Measurements from ENCODE around the gene AP5Z1. TPM values are rescaled to one million over a fixed set of nuclear protein-coding genes. Genes with fewer than 3 reads are reported as not detected.

AP5Z1 gene
- polyA plus RNA-seq, 1 of the 3 experiments (the other 2 are of a cell fraction), result 29.5 TPM

- TF ChIP-seq REST (IDR thresholded peaks at IDR 0.05; ENCODE audit: low read depth, low read length) (no peak), TCF12 (IDR thresholded peaks at IDR 0.05) (no peak), SMC3 (IDR thresholded peaks at IDR 0.05; ENCODE audit: low read depth, low read length) (no peak), YY1 (IDR thresholded peaks at IDR 0.05; ENCODE audit: low read depth) (no peak), USF1 (IDR thresholded peaks at IDR 0.05; ENCODE audit: borderline replicate concordance, low read depth) (no peak), GABPA (IDR thresholded peaks at IDR 0.05; ENCODE audit: low read depth) (no peak), RCOR1 (IDR thresholded peaks at IDR 0.05; ENCODE audit: low read length) (no peak), CHD2 (IDR thresholded peaks at IDR 0.05; ENCODE audit: low read length, partially characterized antibody) (no peak), FOSL2 (IDR thresholded peaks at IDR 0.05; ENCODE audit: borderline replicate concordance, low read depth) (no peak)
- TF ChIP-seq, protein P1, sequence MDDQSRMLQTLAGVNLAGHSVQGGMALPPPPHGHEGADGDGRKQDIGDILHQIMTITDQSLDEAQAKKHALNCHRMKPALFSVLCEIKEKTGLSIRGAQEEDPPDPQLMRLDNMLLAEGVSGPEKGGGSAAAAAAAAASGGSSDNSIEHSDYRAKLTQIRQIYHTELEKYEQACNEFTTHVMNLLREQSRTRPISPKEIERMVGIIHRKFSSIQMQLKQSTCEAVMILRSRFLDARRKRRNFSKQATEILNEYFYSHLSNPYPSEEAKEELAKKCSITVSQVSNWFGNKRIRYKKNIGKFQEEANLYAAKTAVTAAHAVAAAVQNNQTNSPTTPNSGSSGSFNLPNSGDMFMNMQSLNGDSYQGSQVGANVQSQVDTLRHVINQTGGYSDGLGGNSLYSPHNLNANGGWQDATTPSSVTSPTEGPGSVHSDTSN (IDR thresholded peaks at IDR 0.05), result no peak
Observed at GRCh38 chr7:4749363-4749762, 26.1 kb upstream of the AP5Z1 start (continued).

DNA sequence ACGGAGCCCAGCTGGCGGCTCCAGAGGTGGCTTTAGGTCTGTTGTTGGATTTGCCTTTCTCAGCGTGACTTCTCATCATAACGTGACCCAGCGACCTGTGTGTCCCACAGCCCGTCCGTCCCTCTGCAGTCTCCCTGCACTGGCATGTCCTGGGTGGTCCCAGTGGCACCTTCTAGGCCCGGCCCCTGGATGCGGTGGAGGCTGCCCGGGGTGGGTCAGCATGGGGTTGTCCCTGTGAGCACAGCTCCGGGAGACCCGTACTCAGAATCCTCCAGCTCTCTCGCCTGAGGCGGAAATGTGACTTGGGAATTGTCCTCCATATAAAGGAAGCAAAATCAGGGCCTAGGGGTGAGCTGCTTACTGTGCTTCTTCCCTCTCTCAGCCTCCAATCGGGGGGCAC, 25.6 kb upstream of the AP5Z1 start:
- Histone ChIP-seq H4K20me1 (ENCODE audit: insufficient read depth) (peaks cover 19% of the 10 kb centered on the region), H3K79me2 (ENCODE audit: insufficient read depth) (peaks cover 59% of the 10 kb centered on the region), H3F3A (replicated peaks; ENCODE audit: insufficient read depth) (peaks cover 5% of the 10 kb centered on the region), H3K4me1 (ENCODE audit: control insufficient read depth in 1 of 2, insufficient read depth in 2 of 2, low read depth in 1 of 2, low read length in 1 of 2) (peaks cover 0 to 16% of the 10 kb centered on the region in 2 experiments; a peak in 3 of 4 replicates), H3K4me2 (no peak overlapping the region), H3K36me3 (replicated peaks in 1 of 2; ENCODE audit: control insufficient read depth in 1 of 2, insufficient read depth in 2 of 2, low read length in 1 of 2) (peaks cover 22 to 32% of the 10 kb centered on the region in 2 experiments), H2AFZ (ENCODE audit: low read depth) (no peak overlapping the region), H3K9me3 (no peaks in the 10 kb centered on the region), H3K9ac (no peak overlapping the region), H3K27ac (ENCODE audit: low read depth in 2 of 2, low read length in 1 of 2) (no peak overlapping the region), H3K27me3 (ENCODE audit: insufficient read depth) (no peaks in the 10 kb centered on the region), H3K4me3 (ENCODE audit: low read depth in 2 of 2, low read length in 1 of 2) (no peak overlapping the region), H3K9me2 (no peaks in the 10 kb centered on the region)
- ChIA-PET POLR2A (no interaction called here), CTCF (no interaction called here)
- TF ChIP-seq GABPA (IDR thresholded peaks at IDR 0.05; ENCODE audit: low read depth), result no peak
- TF ChIP-seq TAF1 (IDR thresholded peaks at IDR 0.05; ENCODE audit: borderline replicate concordance, low read depth, low read length), result no peak
- TF ChIP-seq POLR2AphosphoS5 (IDR thresholded peaks at IDR 0.05; ENCODE audit: low read depth, low read length), result no peak
- TF ChIP-seq, protein P2, sequence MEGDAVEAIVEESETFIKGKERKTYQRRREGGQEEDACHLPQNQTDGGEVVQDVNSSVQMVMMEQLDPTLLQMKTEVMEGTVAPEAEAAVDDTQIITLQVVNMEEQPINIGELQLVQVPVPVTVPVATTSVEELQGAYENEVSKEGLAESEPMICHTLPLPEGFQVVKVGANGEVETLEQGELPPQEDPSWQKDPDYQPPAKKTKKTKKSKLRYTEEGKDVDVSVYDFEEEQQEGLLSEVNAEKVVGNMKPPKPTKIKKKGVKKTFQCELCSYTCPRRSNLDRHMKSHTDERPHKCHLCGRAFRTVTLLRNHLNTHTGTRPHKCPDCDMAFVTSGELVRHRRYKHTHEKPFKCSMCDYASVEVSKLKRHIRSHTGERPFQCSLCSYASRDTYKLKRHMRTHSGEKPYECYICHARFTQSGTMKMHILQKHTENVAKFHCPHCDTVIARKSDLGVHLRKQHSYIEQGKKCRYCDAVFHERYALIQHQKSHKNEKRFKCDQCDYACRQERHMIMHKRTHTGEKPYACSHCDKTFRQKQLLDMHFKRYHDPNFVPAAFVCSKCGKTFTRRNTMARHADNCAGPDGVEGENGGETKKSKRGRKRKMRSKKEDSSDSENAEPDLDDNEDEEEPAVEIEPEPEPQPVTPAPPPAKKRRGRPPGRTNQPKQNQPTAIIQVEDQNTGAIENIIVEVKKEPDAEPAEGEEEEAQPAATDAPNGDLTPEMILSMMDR (IDR thresholded peaks at IDR 0.05), result no peak
- TF ChIP-seq, protein P3, sequence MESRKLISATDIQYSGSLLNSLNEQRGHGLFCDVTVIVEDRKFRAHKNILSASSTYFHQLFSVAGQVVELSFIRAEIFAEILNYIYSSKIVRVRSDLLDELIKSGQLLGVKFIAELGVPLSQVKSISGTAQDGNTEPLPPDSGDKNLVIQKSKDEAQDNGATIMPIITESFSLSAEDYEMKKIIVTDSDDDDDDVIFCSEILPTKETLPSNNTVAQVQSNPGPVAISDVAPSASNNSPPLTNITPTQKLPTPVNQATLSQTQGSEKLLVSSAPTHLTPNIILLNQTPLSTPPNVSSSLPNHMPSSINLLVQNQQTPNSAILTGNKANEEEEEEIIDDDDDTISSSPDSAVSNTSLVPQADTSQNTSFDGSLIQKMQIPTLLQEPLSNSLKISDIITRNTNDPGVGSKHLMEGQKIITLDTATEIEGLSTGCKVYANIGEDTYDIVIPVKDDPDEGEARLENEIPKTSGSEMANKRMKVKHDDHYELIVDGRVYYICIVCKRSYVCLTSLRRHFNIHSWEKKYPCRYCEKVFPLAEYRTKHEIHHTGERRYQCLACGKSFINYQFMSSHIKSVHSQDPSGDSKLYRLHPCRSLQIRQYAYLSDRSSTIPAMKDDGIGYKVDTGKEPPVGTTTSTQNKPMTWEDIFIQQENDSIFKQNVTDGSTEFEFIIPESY (IDR thresholded peaks at IDR 0.05; ENCODE audit: borderline replicate concordance, low read depth), result no peak
- DNase-seq, result no peak
- 97% methylated on average over 14 of the region's 15 CpGs for WGBS (ENCODE audit: low lambda C conversion rate)

Data from SK-N-SH (cell line).